Thyroid gland (tissue), 4 donors: ENCODE results near the gene PLPPR1.

ENCODE experiments used
- CTCF ChIP-seq, 6 experiments: fragments of 200-600 bp in 3 of 6; fragments of 450-650 bp in 3 of 6; sonication (generic) in 3 of 6; IDR thresholded peaks; one replicate each; pipeline ENCODE4 v1.5.1; 2016 to 2019; ENCODE audit warnings: antibody characterized with exemption in 6 of 6, mild to moderate bottlenecking in 2 of 6, inconsistent platforms in 1 of 6, moderate library complexity in 1 of 6
- POLR2A ChIP-seq, 2 donors: fragments of 450-650 bp; IDR thresholded peaks; one replicate each; pipeline ENCODE4 v1.6.1; 2017; ENCODE audit warnings: antibody characterized with exemption in 2 of 2, mild to moderate bottlenecking in 2 of 2, moderate library complexity in 1 of 2

GRCh38 chr9:101050650-101051049 lies 22.1 kb downstream of the PLPPR1 start:
- no peak for TF ChIP-seq CTCF (IDR thresholded peaks at IDR 0.05)
- TF ChIP-seq POLR2A (IDR thresholded peaks at IDR 0.05) = no peak
